IPS DF 4.7 (cell line): ENCODE results near the gene ANKS1A.

Experiments used
- DNase-seq: peaks from one replicate; pipeline ENCODE4 v3.0.0-alpha.2; 2013; ENCODE audit warnings: low spot score; ENCODE audit errors: extremely low read depth

The ANKS1A gene

GRCh38 chr6:35019171-35019570 is 130.1 kb downstream of the ANKS1A start:
- no peak for DNase-seq

DNA sequence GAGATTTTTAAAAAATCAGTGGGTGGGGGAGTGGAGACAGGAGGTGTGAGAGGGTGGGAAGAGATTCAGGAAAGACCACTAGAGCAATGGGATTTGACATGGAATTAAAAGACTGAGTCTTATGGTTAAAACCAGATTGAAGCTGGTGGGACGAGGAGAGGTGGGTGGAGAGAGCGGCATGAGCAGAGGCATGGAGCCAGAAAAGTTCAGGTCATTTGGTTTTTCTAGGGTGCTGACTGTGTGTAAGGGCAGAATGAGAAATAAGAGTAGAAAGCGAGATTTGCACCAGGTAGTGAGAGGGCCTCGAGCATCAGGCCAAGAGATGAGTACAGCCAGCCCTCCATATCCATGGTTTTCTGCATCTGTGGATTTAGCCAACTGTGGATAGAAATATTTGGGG is 130.8 kb downstream of the ANKS1A start:
- DNase-seq = no peak

GRCh38 chr6:35021004-35021403 is 131.9 kb downstream of the ANKS1A start:
- DNase-seq = no peak

DNA sequence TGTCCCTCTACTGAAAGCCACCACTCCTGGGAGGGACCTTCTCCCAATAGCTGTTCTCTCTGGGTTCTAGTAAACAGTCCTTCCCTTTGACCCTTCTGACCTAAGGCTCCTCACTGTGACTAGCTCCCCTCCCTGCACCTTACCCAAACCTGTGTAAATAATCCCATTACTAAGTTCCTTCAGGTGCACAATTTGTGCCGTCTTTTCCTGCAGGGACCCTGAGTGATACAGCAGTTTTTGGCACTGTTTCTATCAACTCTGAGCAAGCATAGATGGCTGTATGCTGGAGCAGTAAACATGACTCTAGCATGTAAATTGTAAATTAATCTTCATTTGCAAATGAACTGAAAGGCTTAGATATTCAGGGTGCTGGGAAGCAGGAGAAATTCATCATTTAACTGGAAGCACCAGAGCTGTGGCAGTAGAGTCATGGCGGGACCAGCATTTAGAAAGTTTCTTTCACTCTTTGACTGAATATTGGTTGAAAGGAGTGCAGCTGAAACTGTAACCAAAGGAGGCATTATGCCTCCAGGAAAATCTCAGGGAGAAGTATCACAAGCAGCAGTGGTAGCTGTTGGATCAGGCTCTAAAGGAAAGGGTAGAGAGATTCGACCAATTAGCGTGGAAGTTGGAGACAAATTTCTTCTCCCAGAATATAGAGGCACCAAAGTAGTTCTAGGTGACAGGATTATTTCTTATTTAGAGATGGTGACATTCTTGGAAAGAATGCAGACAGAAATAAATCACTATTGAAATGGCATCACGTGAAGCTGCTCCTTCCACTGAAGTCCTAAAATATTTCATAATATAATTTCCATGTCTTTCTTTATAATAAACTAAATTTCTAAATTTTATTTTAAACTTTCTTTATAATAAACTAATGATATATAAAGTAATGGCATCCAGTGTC is 134.3 kb downstream of the ANKS1A start:
- no peak for DNase-seq

DNA sequence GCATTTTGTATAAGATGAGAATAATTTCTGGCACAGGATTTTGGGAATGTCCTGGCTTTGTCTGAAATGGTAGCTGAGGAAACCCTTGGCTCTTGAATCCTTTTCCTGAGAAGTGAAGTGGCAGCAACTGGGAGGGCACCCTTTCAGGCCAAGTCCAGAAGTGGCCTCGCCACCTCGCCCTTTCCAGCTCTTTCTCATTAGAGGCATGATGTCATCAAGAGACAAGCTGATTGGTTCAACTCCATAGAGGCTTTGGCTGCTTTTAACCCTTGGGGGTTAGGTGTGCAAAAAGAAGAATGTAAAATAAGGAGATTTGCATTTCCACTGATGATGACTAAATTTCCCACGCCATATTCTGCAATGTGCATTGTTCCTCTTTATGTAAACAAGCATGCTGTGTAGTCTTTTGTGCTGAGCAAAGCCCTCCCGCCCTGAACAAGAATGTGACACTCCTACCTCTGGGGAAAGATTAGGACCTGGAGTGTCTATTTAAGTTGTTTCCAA is 135.5 kb downstream of the ANKS1A start:
- DNase-seq = no peak

DNA sequence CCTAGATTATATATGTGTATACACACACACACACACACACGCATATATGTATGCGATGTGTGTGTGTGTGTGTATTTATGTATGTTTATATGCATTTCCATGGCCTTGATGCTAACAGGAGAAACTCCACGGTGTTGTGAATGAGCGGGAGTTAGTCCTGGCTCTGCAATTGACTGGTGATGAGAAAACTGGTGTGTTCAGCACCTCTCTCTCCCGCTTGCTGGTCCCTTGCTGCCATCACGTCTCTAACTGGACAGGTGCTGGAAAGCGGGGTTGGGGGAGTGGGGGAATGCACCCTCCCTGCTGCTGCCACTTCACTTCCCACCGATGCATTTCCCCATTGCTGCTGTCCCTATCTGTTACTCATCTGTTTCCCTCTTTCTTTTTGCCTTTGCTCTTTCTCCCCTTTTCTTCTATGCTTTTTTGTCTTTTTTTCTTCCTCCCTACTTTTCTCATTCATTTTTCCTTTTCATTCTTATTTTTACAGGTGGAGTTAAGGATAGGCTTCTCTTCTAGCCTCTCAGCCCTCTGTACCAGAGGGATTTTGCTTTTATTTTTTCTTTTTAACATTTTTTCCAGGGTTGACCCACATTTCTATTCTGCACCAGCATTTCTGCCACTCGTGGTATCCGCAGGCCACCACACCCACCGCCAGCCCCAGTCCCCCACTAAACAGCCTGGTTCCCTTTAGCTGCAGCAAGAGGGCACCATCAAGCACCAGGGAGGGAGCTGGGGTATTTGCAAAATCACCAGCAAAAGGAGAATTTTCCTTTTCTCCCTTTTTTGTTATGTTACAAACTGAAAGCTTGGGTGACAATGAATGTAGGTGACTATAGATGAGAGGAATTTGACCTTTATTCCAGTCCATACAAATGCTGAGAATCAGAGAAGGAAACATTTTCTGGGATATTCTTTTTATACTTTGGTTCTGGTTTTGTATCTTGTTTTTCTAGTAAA is 136.5 kb downstream of the ANKS1A start:
- no peak for DNase-seq

DNA sequence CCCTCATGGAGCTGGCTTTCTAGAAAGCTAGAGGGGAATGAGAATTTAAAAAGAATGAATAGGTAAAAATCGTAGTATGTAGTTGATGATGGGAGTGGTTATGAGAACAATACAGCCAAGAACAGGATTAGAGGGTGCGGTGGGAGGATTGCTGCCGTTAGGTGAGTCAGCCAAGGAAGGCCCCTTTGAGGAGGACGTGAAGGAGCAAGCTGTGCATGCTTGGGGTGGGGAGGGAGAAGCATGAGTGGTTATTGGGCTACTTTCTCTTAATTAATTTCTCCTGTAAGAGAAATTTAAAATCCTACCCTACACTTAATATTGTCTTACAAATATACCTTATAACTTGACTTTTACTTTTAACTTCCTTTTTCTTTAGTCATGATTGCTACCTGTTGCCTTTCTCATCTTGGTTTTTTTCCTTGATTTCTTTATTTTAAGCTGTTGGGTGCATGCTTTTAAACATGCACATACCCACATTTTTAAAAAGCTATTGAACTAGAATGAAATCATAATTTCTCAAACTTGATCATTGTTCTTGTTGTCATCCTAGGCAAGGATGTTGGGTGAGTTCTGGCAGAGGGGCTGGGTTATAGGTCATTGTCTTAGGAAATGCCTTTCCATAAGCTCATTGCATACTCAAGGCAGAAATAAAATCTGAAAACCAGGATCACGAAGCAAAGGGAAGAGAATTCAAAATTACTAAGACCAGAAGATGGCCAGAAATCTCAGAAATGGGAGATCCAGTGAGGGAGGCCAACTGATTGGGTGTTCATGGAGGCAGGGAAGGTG is 137.6 kb downstream of the ANKS1A start:
- DNase-seq = no peak

GRCh38 chr6:35027807-35028206 is 138.8 kb downstream of the ANKS1A start:
- no peak for DNase-seq

DNA sequence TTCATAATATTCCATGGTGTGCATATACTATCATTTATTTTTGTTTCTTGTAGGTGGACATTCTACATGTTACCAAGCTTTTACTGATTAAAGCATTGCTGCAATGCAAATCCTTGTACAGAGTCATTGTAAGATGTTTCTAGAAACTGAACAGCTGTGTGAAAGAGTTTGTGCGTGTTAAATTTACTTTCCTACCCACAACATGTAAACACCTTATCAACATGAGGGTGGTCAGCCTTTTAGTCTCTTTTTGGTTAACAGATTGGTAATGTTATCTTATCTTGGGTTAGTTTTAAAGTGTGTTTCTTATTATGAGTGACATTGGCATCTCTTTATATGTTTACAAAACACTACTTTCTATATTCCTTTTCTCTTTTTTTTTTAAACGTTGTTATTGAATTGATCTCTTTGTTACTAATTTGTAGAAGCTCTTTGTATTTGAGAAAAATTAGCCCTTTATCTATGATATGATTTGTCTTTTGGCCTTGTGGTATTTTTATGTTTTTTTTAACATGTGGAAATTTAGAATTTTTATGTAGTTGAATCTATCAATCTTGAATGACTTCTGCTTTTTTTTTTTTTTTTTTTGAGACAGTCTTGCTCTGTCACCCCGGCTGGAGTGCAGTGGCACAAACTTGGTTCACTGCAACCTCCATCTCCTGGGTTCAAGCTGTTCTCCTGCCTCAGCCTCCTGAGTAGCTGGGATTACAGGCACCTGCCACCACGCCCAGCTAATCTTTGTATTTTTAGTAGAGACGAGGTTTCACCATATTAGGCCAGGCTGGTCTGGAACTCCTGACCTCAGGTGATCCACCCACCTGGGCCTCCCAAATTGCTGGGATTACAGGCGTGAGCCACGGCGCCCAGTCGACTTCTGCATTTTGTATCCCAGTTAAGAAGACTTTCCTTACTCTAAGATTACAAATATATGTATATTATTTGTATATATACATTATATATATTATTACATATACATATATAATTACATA is 140.0 kb downstream of the ANKS1A start:
- DNase-seq = no peak

DNA sequence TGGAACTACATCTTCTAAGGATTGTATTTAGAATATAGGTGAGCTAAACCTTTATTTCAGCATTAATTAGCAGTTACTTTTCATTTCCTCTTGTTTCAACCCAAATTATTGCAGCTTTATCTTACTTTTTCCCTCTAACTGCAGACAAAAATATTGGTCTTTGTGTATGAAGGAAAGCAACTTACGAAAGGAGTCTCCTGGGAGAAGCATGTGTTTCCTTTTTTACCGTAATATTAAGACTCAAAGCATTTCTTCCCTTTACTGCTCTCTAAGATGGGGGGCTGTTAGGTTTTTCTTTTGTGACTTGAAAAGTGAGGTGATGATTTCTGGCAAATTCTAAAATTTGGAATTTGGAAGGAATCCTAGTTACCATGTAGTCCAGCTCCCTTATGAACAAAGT is 141.0 kb downstream of the ANKS1A start:
- DNase-seq = no peak

DNA sequence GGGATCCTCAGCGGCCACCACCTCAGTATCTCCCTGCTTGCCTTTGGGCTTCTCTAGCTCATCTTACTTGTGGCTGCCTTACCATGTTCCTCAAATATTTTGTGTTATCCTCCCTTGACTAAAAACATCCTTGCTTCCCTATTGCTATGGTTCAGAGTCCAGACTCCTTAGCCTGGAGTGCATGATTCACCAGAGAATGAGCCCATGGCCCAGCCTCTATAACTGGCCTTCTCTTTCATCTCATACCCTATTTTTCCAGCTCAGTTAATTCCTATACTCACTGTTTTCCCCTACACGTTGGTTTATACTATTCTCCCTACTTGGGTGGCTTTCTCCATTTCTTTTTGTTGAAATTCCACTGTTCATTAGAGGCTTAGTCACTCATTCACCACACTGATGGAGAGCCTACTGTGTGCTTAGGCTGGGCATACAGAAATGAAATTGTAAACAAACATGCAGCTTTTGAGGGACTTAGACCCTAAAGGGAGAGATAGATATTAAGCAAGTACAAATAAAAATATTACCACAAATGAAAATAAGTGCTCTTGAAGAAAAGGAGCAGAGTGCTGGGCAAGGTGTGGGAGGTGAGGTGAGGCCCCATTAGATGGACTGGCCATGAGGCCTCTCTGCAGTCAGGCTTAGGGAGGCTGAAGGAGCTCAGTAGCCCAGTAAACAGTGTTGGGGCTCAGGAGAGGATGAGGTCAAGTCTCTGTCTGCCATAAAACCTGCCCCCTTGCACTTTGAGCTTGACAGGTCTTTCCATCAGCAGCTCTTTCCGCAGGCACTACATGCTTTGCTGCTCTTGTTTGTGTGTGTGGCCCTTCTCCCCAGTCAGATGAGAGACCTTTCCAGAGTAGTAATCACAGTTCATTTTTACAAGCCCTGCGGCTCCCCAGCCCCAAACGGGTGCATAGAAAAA is 142.8 kb downstream of the ANKS1A start:
- no peak for DNase-seq

DNA sequence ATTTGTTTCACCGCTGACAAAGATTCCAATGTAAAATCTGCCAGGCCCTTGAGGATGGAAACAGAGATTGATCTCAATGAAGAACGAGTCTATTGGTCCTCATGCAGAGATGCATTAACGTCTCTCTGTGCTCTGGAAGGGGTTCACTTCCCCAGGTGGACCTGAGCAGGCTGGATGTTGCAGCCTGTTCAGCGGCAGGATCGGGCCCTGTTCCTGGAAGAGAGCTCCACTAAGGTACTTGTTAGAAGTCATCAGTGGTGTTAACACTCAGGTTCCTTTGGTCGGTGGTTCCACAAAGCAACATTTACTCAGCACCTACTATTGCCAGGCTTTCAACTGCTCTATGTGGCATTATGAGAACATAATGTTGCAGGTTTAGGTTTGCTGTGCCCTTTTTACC is 144.6 kb downstream of the ANKS1A start:
- DNase-seq = no peak

DNA sequence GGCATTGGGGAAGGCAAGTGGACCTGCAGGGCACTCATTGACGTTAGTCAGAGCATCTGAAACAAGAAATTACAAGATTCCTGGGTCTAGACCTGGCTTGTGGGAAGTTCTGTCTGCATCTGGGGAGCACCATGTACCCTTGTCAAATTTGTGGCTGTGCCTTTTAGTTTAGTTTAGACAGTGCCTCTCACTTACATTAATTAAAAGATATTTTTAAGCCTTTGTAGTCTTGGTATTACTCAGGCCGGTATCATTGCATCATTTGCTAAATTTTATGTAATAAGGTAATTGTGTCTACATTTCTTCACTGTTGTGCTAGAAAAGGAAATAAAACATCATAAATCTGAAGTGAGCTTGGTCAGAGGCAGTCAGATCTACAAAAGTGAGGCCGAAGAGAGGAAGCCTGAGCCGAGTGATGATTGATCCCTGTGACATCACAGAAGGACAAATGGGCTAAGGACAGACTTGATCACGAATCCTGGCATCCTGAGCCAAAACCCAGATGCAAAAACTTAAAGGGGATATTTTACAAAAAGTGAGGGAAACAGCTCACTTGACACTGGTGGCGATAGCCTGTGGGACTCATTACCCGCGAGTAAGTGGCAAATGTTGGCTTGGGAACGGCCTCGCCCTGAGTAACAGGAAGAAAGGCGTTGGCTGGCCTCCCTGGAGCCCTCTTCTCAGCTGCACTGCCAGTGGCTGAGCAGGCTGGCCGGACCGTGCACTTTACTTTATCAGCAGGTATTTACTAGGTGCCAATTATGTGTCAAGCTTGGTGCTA is 145.5 kb downstream of the ANKS1A start:
- DNase-seq = no peak

- DNase-seq = no peak
Measured at GRCh38 chr6:35035481-35036030, 146.5 kb downstream of the ANKS1A start.

GRCh38 chr6:35036059-35036827 is 147.2 kb downstream of the ANKS1A start:
- no peak for DNase-seq

DNA sequence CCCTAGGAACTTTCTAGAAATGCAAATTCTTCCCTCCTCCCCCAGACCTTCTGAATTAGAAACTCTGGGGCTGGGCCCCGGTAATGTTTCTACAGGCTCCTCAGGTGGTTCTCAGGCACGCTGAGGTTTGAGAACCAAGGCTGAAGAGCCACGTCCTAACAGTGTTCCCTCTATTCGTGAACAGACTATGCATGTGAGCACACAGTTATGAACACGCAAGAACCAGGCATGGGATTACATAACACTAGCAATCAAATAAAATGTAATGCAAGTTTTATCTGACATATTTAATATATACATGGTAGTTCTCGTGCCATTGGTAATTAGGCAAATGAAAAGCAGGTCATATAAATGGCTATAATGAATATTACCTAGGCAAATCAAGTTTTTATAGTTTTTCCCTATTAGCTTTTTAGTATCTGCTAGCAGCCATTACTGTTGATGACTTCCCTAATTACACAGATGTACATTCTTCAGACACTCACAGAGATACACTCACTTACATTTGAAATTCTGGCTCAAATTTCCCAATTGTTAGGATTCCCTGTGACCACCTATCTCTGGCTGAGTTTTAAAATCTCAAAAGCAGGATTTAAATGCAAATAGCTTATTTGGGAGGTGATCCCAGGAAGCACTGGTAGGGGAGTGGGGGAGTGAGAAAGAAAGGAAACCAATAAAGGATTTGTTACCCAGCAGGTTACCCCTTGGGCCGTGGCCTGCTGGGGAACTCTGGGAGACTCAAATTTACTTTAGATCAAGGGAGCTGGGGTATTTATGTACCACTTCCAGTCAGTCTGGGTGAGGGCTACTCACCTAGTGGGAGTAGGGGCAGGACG is 148.0 kb downstream of the ANKS1A start:
- no peak for DNase-seq
